Endodermal cell (in vitro differentiated cells): ENCODE results near the gene C12orf76. TPM values are rescaled to one million over a fixed set of nuclear protein-coding genes. Genes with fewer than 3 reads are reported as not detected.
"Not testable (repeated sequence)": the region's sequence is repeated elsewhere in the genome, so short reads cannot be mapped to it uniquely, and the experiment has no call there.

ENCODE experiments used
- DNase-seq: peaks from one replicate; pipeline ENCODE4 v3.0.0-alpha.2; 2017
- H3K27ac ChIP-seq: 2 replicates; pipeline ENCODE4 v1.5.1; 2013; ENCODE audit warnings: mild to moderate bottlenecking, low read depth, low read length, moderate library complexity
- H3K27me3 ChIP-seq: 2 replicates; pipeline ENCODE4 v1.6.1; 2013; ENCODE audit warnings: mild to moderate bottlenecking, low read length, moderate library complexity; ENCODE audit not compliant: insufficient read depth, control insufficient read depth, poor library complexity, severe bottlenecking
- H3K36me3 ChIP-seq: 2 replicates; pipeline ENCODE4 v1.7.0; 2013; ENCODE audit warnings: mild to moderate bottlenecking, low read length, moderate library complexity; ENCODE audit not compliant: control insufficient read depth, insufficient read depth
- H3K4me1 ChIP-seq: one replicate; pipeline ENCODE4 v1.7.0; 2013; ENCODE audit warnings: low read length; ENCODE audit not compliant: control insufficient read depth, insufficient read depth
- H3K4me3 ChIP-seq: 2 replicates; pipeline ENCODE4 v1.5.1; 2013; ENCODE audit warnings: mild to moderate bottlenecking, low read length, moderate library complexity
- H3K9ac ChIP-seq: 2 replicates; pipeline ENCODE4 v1.6.1; 2013; ENCODE audit warnings: mild to moderate bottlenecking, low read length, moderate library complexity; ENCODE audit not compliant: poor library complexity, severe bottlenecking; ENCODE audit errors: extremely low read depth
- H3K9me3 ChIP-seq: 2 replicates; pipeline ENCODE4 v1.6.1; 2013; ENCODE audit warnings: mild to moderate bottlenecking, low read length, moderate library complexity; ENCODE audit not compliant: control insufficient read depth
- H3K27ac Mint-ChIP-seq: 2 replicates; pipeline ENCODE4 v1.8.0; 2020; ENCODE audit warnings: mixed read lengths
- H3K27me3 Mint-ChIP-seq: 2 replicates; pipeline ENCODE4 v1.8.0; 2021; ENCODE audit warnings: mild to moderate bottlenecking, mixed read lengths; ENCODE audit not compliant: insufficient read depth
- H3K36me3 Mint-ChIP-seq: 2 replicates; pipeline ENCODE4 v1.8.0; 2020; ENCODE audit warnings: low read depth, mixed read lengths
- H3K4me1 Mint-ChIP-seq: 2 replicates; pipeline ENCODE4 v1.8.0; 2020; ENCODE audit warnings: mixed read lengths
- H3K4me3 Mint-ChIP-seq: 2 replicates; pipeline ENCODE4 v1.8.0; 2020; ENCODE audit warnings: mild to moderate bottlenecking, moderate library complexity, mixed read lengths
- H3K9me3 Mint-ChIP-seq: 2 replicates; pipeline ENCODE4 v1.8.0; 2020; ENCODE audit warnings: mild to moderate bottlenecking, mixed read lengths
- CTCF ChIP-seq: fragments of 200-600 bp; sonication (generic); conservative IDR thresholded peaks from 2 replicates; pipeline ENCODE4 v1.5.0; 2021; ENCODE audit warnings: antibody characterized with exemption, mild to moderate bottlenecking
- WGBS, 2 experiments: methylation state at CpG; one replicate each; pipeline versions ENCODE4 v1.1.5 to v1.1.7; 2013; ENCODE audit warnings: missing lambda C conversion rate in 2 of 2, mixed read lengths in 1 of 2; ENCODE audit not compliant: insufficient coverage in 1 of 2, insufficient read length in 1 of 2; 5-methylcytosine and 5-hydroxymethylcytosine counted together
- total RNA-seq, 2 donors: library from RNA; stranded (reverse); fragmentation: NEBNext Ultra II Directional in 1 of 2; extraction: Animal tissue kit (Norgen Biotek cat#: 25700) in 1 of 2; gene quantifications; 2 replicates in 1 of 2; 3 replicates in 1 of 2; pipeline ENCODE4 v1.2.1, GENCODE V29; 2021

Gene C12orf76
- total RNA-seq, 2 donors from 2014 or later, result 19.6 to 23.5 TPM

DNA sequence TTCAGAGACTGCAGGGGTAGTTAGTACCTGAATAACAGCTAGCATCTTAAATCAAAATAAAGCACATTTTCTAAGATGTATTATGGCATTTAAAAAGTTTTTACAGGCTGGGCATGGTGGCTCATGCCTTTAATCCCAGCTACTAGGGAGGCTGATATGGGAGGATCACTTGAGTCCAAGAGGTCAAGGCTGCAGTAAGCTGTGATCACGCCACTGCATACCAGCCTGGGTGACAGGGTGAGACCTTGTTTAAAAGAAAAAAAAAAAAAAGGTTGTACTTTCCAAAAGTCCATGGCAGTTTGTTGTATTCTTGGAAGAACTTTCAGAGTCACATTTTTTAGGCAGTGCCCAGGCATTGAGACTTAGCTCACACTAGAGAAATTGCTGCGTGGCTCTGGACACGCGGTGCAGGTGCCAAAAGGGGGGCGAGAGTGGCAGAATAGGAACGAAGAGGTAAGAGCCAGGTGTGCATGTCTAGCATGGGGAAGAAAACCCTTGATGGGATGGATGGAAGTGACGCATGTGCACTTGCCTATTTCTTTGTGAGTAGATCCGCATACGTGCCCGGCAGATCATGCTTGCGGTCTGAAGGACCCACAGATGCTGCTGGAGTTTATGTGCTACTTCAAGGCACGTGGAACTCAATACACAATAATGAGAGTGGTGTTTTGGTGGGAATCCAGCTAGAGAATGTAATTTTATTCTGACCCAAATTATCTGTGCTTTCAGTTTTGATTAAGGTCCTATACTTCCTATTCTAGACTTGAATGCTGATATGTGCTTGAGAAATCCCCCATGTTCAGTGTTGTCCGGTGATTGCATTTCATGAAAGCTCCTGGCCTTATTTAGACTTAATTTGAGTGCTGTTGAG lies 37.2 kb downstream of the C12orf76 start:
- TF ChIP-seq CTCF, result no peak
- no peak overlapping the region for H3K27ac ChIP-seq

DNA sequence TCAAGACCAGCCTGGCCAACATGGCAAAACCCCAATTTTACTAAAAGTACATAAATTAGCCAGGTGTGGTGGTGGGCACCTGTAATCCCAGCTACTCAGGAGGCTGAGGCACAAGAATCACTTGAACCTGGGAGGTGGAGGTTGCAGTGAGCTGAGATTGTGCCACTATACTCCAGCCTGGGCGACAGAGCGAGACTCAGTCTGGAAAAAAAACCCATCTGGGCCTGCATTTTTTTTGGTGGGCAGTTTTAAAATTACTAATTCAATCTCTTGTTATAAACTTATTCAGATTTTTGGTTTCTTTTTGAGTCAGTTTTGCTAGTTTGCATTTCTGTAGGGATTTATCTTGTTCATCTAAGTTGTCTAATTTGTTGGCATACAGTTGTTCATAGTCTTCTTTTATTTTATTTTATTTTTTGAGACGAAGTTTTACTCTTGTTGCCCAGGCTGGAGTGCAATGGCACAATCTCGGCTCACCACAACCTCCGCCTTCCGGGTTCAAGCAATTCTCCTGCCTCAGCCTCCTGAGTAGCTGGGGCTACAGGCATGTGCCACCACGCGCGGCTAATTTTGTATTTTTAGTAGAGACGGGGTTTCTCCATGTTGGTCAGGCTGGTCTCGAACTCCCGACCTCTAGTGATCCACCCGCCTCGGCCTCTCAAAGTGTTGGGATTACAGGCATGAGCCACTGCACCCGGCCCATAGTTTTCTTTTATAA lies 39.5 kb downstream of the C12orf76 start:
- H3K4me1 ChIP-seq, H3K4me1 Mint-ChIP-seq, DNase-seq, H3K4me3 Mint-ChIP-seq, H3K9ac ChIP-seq, H3K27me3 Mint-ChIP-seq, H3K9me3 Mint-ChIP-seq, H3K9me3 ChIP-seq, H3K27me3 ChIP-seq, H3K4me3 ChIP-seq, H3K27ac Mint-ChIP-seq, H3K27ac ChIP-seq: not testable (repeated sequence)
- H3K36me3 ChIP-seq, result peaks cover 36% of the 10 kb centered on the region
- peaks cover 27% of the 10 kb centered on the region for H3K36me3 Mint-ChIP-seq
- 88 to 92% methylated on average over 13 to 15 of the region's 15 CpGs for WGBS, 2 experiments

More for the DNA sequence above, 37.2 kb downstream of the C12orf76 start:
- Histone ChIP-seq H3K9ac (no peak overlapping the region), H3K4me3 (no peak overlapping the region), H3K36me3 (peaks cover 38% of the 10 kb centered on the region), H3K27me3 (no peaks in the 10 kb centered on the region), H3K4me1 (no peaks in the 10 kb centered on the region), H3K9me3 (no peaks in the 10 kb centered on the region)
- Mint-ChIP-seq H3K4me1 (no peaks in the 10 kb centered on the region), H3K4me3 (no peak overlapping the region), H3K36me3 (peaks cover 33% of the 10 kb centered on the region), H3K27me3 (no peaks in the 10 kb centered on the region), H3K9me3 (peaks cover 2% of the 10 kb centered on the region), H3K27ac (no peak overlapping the region)
- no peak for DNase-seq
- 95 to 97% methylated on average over 7 to 13 of the region's 13 CpGs for WGBS, 2 experiments

DNA sequence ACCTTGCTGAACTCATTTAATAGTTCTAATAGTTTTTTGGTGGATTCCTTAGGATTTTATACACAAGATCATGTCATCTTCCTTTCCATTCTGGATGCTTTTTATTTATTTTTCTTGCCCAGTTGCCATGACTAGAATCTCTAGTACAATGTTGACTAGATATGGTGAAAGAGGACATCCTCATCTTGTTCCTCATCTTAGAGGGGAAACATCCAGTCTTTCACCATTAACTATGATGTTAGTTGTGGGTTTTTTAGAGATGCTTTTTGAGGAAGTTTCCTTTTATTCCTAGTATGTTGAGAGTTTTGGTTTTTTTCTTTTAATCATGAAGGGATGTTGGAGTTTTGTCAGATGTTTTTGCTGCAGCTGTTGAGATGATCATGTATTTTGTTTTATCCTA lies 40.4 kb downstream of the C12orf76 start:
- peaks cover 2% of the 10 kb centered on the region for H3K9me3 Mint-ChIP-seq
- H3K36me3 Mint-ChIP-seq, result peaks cover 23% of the 10 kb centered on the region
- no peak overlapping the region for H3K4me3 Mint-ChIP-seq
- Histone ChIP-seq H3K9ac (no peak overlapping the region), H3K27me3 (no peaks in the 10 kb centered on the region), H3K36me3 (peaks cover 30% of the 10 kb centered on the region), H3K27ac (no peak overlapping the region), H3K4me3 (no peak overlapping the region), H3K9me3 (no peaks in the 10 kb centered on the region), H3K4me1 (no peaks in the 10 kb centered on the region)
- DNase-seq, result no peak
- no peaks in the 10 kb centered on the region for H3K4me1 Mint-ChIP-seq
- TF ChIP-seq CTCF, result no peak
- no peak overlapping the region for H3K27ac Mint-ChIP-seq
- H3K27me3 Mint-ChIP-seq, result no peaks in the 10 kb centered on the region
